Measurements from ENCODE around the gene MEPCE. TPM values are rescaled to one million over a fixed set of nuclear protein-coding genes. Genes with fewer than 3 reads are reported as not detected.

Gene MEPCE
- total and polyA plus RNA-seq, 9 of the 15 experiments (the other 6 are each of a cell fraction or from before 2014, with no cell fraction given), result 10.9 to 76.3 (median 44.1) TPM

DNA sequence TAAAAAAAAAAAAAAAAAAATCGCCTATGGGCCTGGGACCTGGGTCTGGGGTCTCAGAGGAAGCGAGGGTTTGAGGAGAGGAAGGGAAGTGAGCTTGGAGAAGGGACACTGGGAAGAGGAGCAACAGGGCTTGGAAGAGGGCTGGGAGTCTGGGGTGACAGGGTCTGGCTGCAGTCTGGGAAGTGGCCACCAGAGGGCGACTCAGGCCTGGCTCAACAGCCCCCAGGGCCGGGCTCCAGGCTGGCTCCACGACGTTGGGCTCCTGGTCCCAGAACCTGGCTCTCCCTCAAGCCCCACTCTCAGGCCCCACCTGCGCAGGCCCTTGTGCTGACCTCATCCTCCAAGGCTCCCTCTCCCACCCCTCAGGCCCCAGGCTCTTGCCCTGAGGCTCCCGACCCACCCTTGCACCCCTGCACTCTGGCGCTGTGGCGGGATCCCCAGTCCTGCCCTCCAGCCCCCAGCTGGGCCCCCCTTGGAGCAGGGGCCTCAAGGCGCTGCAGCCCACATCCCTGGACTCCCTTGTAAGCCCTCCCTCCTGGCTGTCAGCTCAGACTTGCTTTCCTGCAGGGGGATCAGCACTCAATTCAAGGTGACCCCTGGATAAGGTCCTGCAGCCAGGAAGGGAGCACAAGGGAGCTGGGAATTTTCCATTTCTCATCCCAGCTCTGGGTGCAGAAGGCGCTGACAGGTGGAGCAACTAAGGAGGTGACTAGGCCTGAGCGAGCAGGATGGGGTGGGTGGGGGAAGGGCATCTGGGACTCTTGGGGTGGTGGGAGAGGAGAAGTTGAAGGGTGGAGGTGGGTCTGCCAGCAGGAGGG lies 39.8 kb downstream of the MEPCE start (continued):
- TF ChIP-seq, protein P1, sequence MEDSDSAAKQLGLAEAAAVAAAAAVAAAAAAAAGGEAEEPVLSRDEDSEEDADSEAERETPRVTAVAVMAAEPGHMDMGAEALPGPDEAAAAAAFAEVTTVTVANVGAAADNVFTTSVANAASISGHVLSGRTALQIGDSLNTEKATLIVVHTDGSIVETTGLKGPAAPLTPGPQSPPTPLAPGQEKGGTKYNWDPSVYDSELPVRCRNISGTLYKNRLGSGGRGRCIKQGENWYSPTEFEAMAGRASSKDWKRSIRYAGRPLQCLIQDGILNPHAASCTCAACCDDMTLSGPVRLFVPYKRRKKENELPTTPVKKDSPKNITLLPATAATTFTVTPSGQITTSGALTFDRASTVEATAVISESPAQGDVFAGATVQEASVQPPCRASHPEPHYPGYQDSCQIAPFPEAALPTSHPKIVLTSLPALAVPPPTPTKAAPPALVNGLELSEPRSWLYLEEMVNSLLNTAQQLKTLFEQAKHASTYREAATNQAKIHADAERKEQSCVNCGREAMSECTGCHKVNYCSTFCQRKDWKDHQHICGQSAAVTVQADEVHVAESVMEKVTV (CRISPR knock-in tag; IDR thresholded peaks at IDR 0.05), result peak; percentile 80
- no peak for TF ChIP-seq EWSR1 (IDR thresholded peaks at IDR 0.05; ENCODE audit: borderline replicate concordance, low read depth, partially characterized antibody)
- no peak for TF ChIP-seq POU5F1 (IDR thresholded peaks at IDR 0.05; ENCODE audit: borderline replicate concordance, low read depth, low read length, partially characterized antibody)
- no peak for TF ChIP-seq TCF3 (CRISPR knock-in tag; IDR thresholded peaks at IDR 0.05)
- TF ChIP-seq ILF3 (IDR thresholded peaks at IDR 0.05; ENCODE audit: borderline replicate concordance), result no peak; the same call in 1 of the 2 replicates
- 0 out of 2 replicates have a peak, but pooled peaks have one; percentile 35 for TF ChIP-seq ZNF143 (CRISPR knock-in tag; IDR thresholded peaks at IDR 0.05)
- no peak for TF ChIP-seq ZNF76 (CRISPR knock-in tag; IDR thresholded peaks at IDR 0.05; ENCODE audit: borderline replicate concordance)
- TF ChIP-seq ARID1B (IDR thresholded peaks at IDR 0.05), result 0 out of 2 replicates have a peak, but pooled peaks have one; percentile 13
- TF ChIP-seq, protein P2, sequence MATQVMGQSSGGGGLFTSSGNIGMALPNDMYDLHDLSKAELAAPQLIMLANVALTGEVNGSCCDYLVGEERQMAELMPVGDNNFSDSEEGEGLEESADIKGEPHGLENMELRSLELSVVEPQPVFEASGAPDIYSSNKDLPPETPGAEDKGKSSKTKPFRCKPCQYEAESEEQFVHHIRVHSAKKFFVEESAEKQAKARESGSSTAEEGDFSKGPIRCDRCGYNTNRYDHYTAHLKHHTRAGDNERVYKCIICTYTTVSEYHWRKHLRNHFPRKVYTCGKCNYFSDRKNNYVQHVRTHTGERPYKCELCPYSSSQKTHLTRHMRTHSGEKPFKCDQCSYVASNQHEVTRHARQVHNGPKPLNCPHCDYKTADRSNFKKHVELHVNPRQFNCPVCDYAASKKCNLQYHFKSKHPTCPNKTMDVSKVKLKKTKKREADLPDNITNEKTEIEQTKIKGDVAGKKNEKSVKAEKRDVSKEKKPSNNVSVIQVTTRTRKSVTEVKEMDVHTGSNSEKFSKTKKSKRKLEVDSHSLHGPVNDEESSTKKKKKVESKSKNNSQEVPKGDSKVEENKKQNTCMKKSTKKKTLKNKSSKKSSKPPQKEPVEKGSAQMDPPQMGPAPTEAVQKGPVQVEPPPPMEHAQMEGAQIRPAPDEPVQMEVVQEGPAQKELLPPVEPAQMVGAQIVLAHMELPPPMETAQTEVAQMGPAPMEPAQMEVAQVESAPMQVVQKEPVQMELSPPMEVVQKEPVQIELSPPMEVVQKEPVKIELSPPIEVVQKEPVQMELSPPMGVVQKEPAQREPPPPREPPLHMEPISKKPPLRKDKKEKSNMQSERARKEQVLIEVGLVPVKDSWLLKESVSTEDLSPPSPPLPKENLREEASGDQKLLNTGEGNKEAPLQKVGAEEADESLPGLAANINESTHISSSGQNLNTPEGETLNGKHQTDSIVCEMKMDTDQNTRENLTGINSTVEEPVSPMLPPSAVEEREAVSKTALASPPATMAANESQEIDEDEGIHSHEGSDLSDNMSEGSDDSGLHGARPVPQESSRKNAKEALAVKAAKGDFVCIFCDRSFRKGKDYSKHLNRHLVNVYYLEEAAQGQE (IDR thresholded peaks at IDR 0.05; ENCODE audit: borderline replicate concordance), result peak; percentile 87
- TF ChIP-seq, protein P2 (CRISPR knock-in tag; IDR thresholded peaks at IDR 0.05; ENCODE audit: low read depth), result 0 out of 2 replicates have a peak, but pooled peaks have one; percentile 22
- TF ChIP-seq, protein P3, sequence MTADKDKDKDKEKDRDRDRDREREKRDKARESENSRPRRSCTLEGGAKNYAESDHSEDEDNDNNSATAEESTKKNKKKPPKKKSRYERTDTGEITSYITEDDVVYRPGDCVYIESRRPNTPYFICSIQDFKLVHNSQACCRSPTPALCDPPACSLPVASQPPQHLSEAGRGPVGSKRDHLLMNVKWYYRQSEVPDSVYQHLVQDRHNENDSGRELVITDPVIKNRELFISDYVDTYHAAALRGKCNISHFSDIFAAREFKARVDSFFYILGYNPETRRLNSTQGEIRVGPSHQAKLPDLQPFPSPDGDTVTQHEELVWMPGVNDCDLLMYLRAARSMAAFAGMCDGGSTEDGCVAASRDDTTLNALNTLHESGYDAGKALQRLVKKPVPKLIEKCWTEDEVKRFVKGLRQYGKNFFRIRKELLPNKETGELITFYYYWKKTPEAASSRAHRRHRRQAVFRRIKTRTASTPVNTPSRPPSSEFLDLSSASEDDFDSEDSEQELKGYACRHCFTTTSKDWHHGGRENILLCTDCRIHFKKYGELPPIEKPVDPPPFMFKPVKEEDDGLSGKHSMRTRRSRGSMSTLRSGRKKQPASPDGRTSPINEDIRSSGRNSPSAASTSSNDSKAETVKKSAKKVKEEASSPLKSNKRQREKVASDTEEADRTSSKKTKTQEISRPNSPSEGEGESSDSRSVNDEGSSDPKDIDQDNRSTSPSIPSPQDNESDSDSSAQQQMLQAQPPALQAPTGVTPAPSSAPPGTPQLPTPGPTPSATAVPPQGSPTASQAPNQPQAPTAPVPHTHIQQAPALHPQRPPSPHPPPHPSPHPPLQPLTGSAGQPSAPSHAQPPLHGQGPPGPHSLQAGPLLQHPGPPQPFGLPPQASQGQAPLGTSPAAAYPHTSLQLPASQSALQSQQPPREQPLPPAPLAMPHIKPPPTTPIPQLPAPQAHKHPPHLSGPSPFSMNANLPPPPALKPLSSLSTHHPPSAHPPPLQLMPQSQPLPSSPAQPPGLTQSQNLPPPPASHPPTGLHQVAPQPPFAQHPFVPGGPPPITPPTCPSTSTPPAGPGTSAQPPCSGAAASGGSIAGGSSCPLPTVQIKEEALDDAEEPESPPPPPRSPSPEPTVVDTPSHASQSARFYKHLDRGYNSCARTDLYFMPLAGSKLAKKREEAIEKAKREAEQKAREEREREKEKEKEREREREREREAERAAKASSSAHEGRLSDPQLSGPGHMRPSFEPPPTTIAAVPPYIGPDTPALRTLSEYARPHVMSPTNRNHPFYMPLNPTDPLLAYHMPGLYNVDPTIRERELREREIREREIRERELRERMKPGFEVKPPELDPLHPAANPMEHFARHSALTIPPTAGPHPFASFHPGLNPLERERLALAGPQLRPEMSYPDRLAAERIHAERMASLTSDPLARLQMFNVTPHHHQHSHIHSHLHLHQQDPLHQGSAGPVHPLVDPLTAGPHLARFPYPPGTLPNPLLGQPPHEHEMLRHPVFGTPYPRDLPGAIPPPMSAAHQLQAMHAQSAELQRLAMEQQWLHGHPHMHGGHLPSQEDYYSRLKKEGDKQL (CRISPR knock-in tag; IDR thresholded peaks at IDR 0.05; ENCODE audit: borderline replicate concordance), result no peak
